HG03097 (cell line): ENCODE results near the gene TM4SF4.

Source experiments
- ATAC-seq: cut with Tn5 transposase; IDR thresholded peaks from one replicate; pipeline ENCODE4 v1.9.1; 2021; ENCODE audit not compliant: unreplicated experiment, low FRiP score

Gene TM4SF4

GRCh38 chr3:149541091-149541491 lies 66.6 kb downstream of the TM4SF4 start:
- ATAC-seq: no peak

DNA sequence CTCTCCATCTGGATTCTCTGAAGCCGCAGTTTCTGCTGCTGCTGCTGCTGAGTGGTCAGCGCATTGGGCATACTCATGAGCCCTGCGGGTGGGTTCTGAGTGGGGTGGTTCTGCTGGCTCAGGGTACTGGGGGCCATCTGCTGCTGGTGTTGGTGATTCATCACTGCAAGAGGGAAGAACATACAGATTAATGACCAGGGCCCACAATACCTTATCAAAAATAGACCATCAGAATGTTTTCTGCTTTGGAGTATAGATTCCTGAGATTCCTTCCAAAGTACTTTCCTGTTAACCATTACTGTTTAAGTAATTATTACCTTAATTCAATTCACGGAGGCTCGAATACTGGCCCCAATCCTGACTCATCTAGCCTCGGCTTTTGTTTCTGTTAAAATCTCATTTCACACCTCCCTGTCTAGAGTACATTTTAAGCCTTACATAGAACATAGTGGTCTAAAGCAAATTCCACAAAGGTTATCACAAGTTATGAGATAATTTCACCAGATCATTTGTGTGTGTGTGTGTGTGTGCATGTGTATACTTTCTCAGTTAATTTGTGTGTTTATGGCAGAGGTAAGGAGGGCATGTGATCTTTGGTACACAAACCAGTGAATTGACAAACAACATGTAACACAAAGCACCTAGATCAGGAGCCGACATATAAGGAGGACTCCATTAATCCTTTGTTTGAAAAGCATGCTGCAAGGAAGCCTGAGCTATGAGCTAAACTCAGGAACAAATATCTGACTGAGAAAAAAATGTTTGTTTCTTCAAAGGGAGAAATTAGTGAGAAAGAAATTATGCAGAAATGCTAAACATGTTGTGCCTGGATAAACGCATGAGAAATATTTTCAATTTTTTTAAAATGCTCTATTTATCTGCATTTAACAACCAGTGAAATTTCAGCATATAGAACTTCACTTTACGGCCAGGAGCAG lies 68.1 kb downstream of the TM4SF4 start:
- ATAC-seq: no peak

DNA sequence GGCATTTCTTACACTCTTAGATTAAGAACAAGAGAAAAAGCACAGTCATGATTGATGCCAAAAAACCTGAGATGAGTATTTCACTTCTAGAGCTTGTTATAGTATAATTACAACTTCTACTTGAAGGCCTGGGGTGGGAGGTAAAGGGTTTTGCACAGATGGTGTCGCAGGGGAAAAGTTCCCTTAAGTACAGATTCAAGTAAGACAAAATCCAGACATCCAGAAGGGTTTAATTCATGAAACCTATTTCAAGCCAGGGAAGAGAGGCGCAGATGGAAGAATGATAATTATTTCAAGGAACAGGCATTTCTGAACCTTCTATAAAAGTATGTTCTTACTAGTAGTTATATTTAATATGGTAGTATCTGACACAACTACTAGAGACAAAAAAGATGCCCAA lies 70.6 kb downstream of the TM4SF4 start:
- no peak for ATAC-seq

GRCh38 chr3:149547413-149547812 lies 72.9 kb downstream of the TM4SF4 start:
- ATAC-seq: no peak

GRCh38 chr3:149547954-149548668 lies 73.6 kb downstream of the TM4SF4 start:
- ATAC-seq: no peak

DNA sequence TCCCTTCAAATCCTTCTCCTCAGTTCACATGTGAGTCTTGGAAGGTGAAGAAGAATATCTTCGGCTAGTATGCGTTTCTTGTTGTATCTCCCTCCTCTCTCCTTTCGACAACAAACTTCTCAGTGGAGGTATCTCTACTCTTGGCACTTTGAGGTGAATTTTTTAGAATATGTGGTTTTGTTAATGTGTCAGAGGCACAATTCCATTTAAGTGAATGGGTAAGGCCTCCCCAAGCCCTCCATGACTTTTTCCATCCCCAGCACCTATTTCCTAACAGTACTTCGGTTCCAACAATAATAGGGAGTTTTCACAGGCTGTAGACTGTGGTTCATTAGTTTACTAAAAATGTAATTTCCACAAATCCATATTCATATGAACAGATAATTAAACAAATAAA lies 74.2 kb downstream of the TM4SF4 start:
- no peak for ATAC-seq

- no peak for ATAC-seq
Observed at GRCh38 chr3:149551500-149551899, 77.0 kb downstream of the TM4SF4 start.

- no peak for ATAC-seq
Observed at GRCh38 chr3:149552700-149553099, 78.2 kb downstream of the TM4SF4 start.
